Fibroblast of peridontal ligament (primary cell): ENCODE results near the gene TENT5A.
A peak's percentile ranks its signal among the peaks of the same experiment; 100 is the strongest.
"Not testable (repeated sequence)": the region's sequence is repeated elsewhere in the genome, so short reads cannot be mapped to it uniquely, and the experiment has no call there.

ENCODE experiments used
- DNase-seq: peaks from one replicate; pipeline ENCODE4 v3.0.0-alpha.2; 2010; ENCODE audit errors: extremely low read depth

The TENT5A gene

DNA sequence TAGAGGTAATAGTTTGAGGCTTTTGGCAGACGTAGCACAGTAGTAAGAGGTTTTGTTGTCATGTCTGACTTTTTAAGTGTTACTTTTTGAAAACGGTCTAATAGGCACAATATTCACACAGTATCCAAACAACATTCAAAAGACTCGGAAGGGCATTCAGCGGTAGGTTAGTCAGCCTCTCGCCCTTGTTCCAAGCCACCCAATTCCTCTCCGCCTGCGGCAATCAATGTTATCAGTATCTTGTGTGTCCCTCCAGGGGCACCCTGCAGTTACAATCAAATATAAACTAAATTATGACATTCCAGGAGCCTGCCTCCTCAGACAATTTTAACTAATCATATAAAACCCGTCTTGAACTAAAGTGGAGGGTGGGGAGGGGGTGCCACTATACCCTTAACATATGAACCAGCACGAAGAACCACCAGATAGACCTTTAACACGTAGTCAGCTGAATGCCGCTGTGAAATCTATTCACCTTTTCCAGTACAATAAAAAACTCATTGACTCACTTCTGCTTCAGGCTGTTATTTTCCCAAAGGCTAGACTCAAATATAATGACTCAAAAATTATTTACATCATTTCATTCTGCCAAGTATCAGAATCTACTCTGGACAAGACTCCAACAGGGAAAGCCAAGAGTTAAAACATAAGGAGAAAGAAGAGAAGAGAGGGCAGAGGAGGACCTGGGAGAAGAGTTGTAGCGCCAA, 1.6 kb downstream of the TENT5A start:
- no peak for DNase-seq

- DNase-seq, result no peak
Measured at GRCh38 chr6:81750200-81750599, 2.3 kb downstream of the TENT5A start.

DNA sequence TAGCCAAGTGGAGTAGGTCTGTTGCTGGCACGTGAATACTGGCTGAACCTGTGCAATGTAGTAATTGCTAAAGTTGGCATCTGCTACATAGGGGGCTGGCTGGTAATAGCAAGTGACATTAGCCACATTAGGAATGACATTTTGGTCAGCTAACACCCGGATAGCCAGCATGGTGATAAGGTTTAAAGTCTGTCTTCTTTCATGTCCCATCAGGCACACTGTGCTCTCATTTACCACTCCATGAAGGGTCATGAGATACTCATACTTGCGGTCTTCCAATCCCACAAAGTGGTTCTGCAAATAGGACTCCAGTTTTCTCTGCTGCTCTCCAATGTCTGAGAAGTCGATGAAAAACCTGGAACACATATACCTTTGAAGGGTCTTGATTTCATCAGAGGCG, 2.8 kb downstream of the TENT5A start:
- DNase-seq, result peak; percentile 47

DNA sequence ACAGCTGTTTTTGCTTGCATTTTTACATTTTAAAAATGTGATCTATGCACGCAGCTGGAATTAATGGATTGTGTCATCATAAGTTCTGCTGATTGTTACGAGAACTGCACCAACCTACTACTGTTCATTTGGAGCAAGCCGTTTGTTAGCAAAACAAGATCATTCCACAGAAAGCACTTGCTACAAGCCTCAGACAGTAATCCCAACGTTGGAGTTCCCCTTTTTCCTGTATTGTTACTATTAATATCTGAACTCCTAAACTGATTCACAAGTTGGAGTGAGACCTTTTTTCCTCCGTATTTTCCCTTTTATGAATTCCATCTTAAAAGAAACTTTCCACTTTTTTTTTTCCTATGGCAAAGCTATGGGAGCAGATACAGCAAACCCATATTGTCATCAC, 3.5 kb downstream of the TENT5A start:
- DNase-seq, result peak; percentile 38

DNA sequence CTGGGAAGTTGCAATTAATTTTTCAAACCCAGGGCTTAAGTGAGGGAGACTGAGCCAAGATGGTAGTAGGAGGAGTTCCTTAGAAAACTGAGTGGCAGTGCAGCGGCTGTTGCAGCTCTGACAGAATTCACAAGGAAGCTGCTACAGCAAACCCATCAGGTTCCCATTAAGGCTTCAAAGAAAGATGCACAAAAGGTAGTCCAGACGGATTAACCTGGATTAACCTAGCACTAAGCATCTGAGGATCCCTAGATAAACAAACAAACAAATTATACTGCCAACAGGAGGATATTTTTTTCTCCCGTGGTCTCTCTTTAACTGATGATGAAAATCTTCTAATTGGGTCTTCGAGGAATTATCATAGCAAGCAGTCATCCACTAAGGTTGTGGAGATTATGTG, 5.2 kb downstream of the TENT5A start:
- no peak for DNase-seq

GRCh38 chr6:81744131-81744530, 8.3 kb downstream of the TENT5A start:
- no peak for DNase-seq

DNA sequence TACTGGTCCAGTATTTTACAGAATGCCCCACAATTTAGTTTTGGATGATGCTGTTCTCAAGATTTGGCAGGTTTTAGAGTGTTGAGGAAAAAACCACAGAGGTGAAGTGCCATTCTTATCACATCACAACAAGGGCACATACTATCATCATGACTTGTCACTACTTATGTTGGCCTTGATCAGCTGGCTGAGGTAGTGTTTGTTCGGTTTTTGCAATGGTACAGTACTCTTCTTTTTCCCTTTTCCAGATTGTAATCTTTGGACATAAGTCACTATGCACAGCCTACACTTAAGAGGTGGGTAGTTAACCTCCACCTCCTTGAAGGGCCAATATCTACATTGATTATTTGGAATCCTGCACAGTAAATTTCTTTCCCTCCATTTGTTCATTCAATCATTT, 8.8 kb downstream of the TENT5A start:
- no peak for DNase-seq

DNA sequence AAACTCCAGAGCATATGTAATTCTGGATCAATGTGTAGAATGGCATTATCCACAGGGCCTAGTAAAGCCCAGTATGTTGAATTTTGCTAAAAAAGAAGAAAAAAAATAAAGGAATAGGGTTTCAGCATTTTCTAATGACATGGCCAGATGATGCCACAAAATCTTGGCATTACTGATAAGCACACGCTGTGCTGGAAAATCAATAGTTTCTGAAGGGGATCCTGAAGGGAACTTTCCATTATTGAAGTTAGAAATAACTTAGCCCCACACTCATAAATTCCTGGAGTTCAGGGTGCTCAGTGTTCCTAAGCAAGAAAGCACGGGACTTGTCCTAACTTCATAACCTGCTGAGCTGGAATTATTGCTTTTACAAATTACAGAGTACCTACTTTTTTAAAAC, 10.8 kb downstream of the TENT5A start:
- no peak for DNase-seq

DNA sequence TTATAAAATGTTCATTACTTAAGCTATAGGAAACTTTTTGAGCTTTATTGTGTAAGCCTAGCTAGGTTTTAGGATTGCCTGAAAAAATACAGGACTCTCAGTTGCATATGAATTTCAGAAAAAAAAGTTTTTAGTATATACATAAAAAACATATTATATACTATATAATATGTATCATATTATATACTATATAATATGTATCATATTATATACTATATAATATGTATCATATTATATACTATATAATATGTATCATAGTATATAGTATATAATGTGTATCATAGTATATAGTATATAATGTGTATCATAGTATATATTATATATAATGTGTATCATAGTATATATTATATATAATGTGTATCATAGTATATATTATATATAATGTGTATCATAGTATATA, 11.9 kb downstream of the TENT5A start:
- not testable (repeated sequence) for DNase-seq

- DNase-seq, result no peak
Measured at GRCh38 chr6:81739230-81740195, 13.0 kb downstream of the TENT5A start.

- no peak for DNase-seq
Measured at GRCh38 chr6:81736428-81736827, 16.1 kb downstream of the TENT5A start.

DNA sequence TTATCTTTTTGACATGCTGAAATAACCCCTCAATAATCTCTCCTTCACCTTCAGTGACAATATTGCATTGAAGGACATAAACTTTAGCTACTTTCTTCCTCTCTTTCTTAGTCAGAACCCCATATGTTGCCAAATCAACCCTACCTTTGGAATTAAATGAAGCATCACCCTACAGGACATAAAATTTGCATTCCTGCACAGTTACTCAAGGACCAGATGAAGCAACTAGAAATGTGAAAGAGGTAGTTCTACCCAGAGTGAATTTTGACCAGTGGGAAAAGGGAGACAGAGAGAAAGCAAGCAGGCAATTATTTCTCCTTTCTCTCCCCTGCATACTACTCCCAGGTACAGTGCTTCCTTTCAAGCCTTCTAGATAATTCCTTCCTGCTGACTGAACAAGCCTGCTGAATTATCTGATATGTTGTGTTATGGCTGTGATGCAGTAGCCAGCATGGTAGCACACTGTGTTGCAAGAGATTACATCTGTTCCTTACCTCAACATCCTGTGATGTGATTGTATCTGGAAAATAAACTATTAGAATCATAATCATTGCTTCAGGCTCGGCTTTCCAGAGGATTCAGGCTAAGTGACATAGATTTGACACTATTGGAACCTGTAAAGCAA, 16.6 kb downstream of the TENT5A start:
- no peak for DNase-seq

- DNase-seq, result no peak
Measured at GRCh38 chr6:81734500-81735150, 17.9 kb downstream of the TENT5A start.

DNA sequence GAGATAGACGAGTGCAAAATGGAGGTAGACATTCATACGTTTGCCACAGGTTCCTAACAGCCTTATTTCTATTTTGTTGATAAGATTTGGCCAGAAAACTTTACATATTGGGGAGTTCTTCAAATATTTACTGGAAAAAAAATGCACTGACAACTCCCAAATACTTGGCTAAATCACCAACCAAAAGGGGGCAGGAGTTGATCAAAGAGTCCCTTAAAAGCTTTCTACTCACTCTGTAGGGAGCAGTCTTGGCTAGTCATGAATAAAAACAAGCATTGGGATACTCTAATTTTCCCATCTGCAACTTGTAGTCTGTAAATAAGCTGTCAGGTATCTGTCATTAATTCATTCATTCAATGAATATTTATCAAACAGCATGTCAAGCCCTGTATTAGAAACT, 18.4 kb downstream of the TENT5A start:
- no peak for DNase-seq

- no peak for DNase-seq
Measured at GRCh38 chr6:81731814-81732213, 20.7 kb downstream of the TENT5A start.

- DNase-seq, result no peak
Measured at GRCh38 chr6:81727876-81728517, 24.5 kb downstream of the TENT5A start.

GRCh38 chr6:81725127-81725526, 27.4 kb downstream of the TENT5A start:
- no peak for DNase-seq

GRCh38 chr6:81722506-81723223, 29.8 kb downstream of the TENT5A start:
- no peak for DNase-seq

GRCh38 chr6:81720427-81720826, 32.1 kb downstream of the TENT5A start:
- no peak for DNase-seq

GRCh38 chr6:81718126-81718525, 34.4 kb downstream of the TENT5A start:
- peak; percentile 11 for DNase-seq

DNA sequence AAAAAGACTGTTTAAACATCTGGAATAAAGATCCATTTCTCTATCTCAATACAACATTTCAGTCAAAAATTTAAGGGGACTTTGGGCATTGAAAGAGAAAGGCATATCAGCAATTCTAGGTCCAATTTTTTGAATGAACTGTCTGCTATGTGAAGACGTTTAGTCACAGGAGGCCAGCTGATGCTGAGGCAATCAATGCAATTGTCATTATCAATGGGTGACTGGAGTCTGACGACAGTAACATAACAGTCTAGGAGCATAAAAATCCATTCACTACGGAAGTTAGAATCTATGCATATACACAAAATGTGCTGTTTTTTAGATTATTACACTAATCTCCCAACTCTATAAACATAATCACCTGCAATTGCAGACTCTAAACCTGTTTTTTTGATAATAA, 37.8 kb downstream of the TENT5A start:
- no peak for DNase-seq
